Heart left ventricle (tissue), 16 donors: Measurements from ENCODE around the gene MLC1. TPM values are rescaled to one million over a fixed set of nuclear protein-coding genes. Genes with fewer than 3 reads are reported as not detected.

Source experiments
- ATAC-seq, 4 donors: fragments of 200-7000 bp; cut with Tn5 transposase; one replicate each; pipeline ENCODE4 v1.9.1; 2020 to 2022; ENCODE audit warnings: moderate library complexity in 4 of 4, mild to moderate bottlenecking in 3 of 4, moderate number of reproducible peaks in 1 of 4
- DNase-seq, 5 donors: peaks; one replicate each; pipeline ENCODE4 v3.0.0-alpha.2; 2020
- H3K27ac ChIP-seq, 12 donors: fragments of 200-600 bp; sonication (generic) in 4 of 12; one replicate each; pipeline versions ENCODE4 v1.5.0 to v1.8.0; 2016 to 2022; ENCODE audit warnings: mild to moderate bottlenecking in 2 of 12
- H3K27me3 ChIP-seq, 9 donors: fragments of 200-600 bp; sonication (generic) in 2 of 9; one replicate each; pipeline versions ENCODE4 v1.5.1 to v1.8.0; 2016 to 2022; ENCODE audit warnings: mild to moderate bottlenecking in 3 of 9
- H3K36me3 ChIP-seq, 9 donors: fragments of 200-600 bp; sonication (generic) in 2 of 9; one replicate each; pipeline versions ENCODE4 v1.5.0 to v1.8.0; 2018 to 2022; ENCODE audit warnings: mild to moderate bottlenecking in 2 of 9
- H3K4me1 ChIP-seq, 12 donors: fragments of 200-600 bp; sonication (generic) in 4 of 12; one replicate each; pipeline versions ENCODE4 v1.5.0 to v1.8.0; 2016 to 2022; ENCODE audit warnings: mild to moderate bottlenecking in 3 of 12
- H3K4me3 ChIP-seq, 12 donors: fragments of 200-600 bp; sonication (generic) in 4 of 12; one replicate each; pipeline versions ENCODE4 v1.5.0 to v1.8.0; 2017 to 2022; ENCODE audit warnings: mild to moderate bottlenecking in 9 of 12, moderate library complexity in 4 of 12
- H3K9me3 ChIP-seq, 12 donors: fragments of 200-600 bp; sonication (generic) in 4 of 12; one replicate each; pipeline versions ENCODE4 v1.5.0 to v1.8.0; 2016 to 2022; ENCODE audit warnings: mild to moderate bottlenecking in 1 of 12
- POLR2A ChIP-seq, 2 donors: fragments of 450-650 bp; IDR thresholded peaks; one replicate each; pipeline ENCODE4 v1.6.1; 2017; ENCODE audit warnings: antibody characterized with exemption in 2 of 2, mild to moderate bottlenecking in 2 of 2, moderate library complexity in 2 of 2
- WGBS, 4 donors: extraction: QIAGEN DNeasy Blood & Tissue Kit in 2 of 4; methylation state at CpG; one replicate each; pipeline versions ENCODE4 v1.1.5 to v1.1.7; 2013 to 2018; 5-methylcytosine and 5-hydroxymethylcytosine counted together
- intact Hi-C, 10 donors: fragments of 100-400 bp; cut with DNase I; formaldehyde crosslinking; loops; one replicate each; pipeline versions ENCODE4 v1.11.1 to v1.14.2; 2022
- polyA plus RNA-seq, 2 donors: library from polyadenylated mRNA; stranded (reverse); fragments of 200-250 nt; gene quantifications; one replicate each; pipeline ENCODE4 v1.2.3, GENCODE V29; 2013
- total RNA-seq, 9 donors: library from RNA; depleted of rRNA in 2 of 9; stranded (reverse); fragments of >200 nt in 2 of 9; fragmentation: NEBNext Ultra II Directional in 3 of 9; extraction: Animal tissue kit (Norgen Biotek cat#: 25700) in 3 of 9; gene quantifications; one replicate each; pipeline versions ENCODE4 v1.1.0 to v1.2.4, GENCODE V29; 2016 to 2023
- TF ChIP-seq, protein P1 (sequence below), 12 donors: fragments of 200-600 bp; sonication (generic) in 4 of 12; IDR thresholded peaks; one replicate each; pipeline versions ENCODE4 v1.5.0 to v1.8.0; 2018 to 2022; ENCODE audit warnings: antibody characterized with exemption in 12 of 12, mild to moderate bottlenecking in 5 of 12
- donor health status: ischemic (EF 13 %, LVEDD 7.1; RV severe dilation, severe dysfunction).
- donor health status: healthy with polysubstance abuse.
- donor health status: DM: no; HTN: yes; CAD: no.
- donor health status: DM: no; HTN: no; CAD: no.
- donor health status: ischemic (EF 25% LVEDD 6.9; RV normal size, moderate dysfunction).
- donor health status: ischemic (EF 25% LVEDD 5.7; RV mildly dilated, moderate dysfunction).
- donor health status: healthy.
- donor health status: DM: yes; HTN: yes; CAD: no.
- donor health status: ischemic (EF 35%, LVEDD 5.7; RV mildly dilated, moderate dysfunction).
- donor health status: nonischemic (EF 11% LVEDD 7.7; RV severe dilation, severe dysfunction).
- donor health status: DM: yes; HTN: yes; CAD: no.
- donor health status: PGD.
- donor health status: ischemic (EF 29% LVEDD 5.4; RV normal size, mild dysfunction).
- donor health status: nonischemic (EF 23%, LVEDD 6.1; RV moderate dilation, normal function).

The MLC1 gene
- total and polyA plus RNA-seq, 11 donors = 0.03 to 0.80 (median 0.15) TPM; not detected in 5

DNA sequence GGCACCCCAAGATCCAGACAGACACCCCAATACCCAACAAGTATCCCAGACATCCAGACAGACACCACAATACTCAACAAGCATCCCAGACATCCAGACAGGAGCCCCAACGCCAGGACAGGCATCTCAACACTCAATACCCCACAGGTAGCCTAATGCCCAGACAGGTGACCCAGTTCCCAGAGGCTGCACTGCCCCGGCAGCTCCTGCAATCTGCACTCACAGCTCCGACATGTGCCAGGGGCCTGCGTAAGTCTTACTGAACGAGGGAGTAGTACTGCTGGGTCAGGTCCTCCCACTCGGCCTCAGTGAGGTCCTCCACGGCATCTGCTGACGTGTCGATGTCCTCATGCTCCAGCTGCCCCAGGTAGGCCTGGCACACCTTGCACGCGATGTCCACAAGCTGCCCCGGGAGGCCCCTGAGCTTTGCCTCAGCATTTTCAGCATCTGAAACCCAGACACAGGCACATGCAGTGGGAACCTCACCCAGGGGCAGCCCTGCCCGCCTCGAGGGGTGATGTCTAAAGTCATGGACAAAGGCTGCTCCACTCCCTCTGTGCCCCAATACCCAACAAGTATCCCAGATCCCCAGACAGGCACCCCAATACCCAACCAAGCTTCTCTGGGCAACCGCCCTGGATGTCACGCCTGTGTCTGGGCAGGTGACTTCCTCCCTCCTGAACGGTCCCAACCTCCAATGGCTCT lies 43.7 kb downstream of the MLC1 start:
- Histone ChIP-seq H3K4me1 (no peaks in the 10 kb centered on the region), H3K27ac (no peak overlapping the region), H3K9me3 (peaks cover 0 to 16% (median 3%) of the 10 kb centered on the region in 12 donors), H3K36me3 (no peaks in the 10 kb centered on the region), H3K27me3 (peaks cover 0 to 8% (median 0%) of the 10 kb centered on the region in 9 donors), H3K4me3 (no peak overlapping the region)
- no peak for DNase-seq
- 76 to 79% (median 78%) methylated on average over 9 to 17 of the region's 17 CpGs for WGBS, 4 donors
- TF ChIP-seq, protein P1, sequence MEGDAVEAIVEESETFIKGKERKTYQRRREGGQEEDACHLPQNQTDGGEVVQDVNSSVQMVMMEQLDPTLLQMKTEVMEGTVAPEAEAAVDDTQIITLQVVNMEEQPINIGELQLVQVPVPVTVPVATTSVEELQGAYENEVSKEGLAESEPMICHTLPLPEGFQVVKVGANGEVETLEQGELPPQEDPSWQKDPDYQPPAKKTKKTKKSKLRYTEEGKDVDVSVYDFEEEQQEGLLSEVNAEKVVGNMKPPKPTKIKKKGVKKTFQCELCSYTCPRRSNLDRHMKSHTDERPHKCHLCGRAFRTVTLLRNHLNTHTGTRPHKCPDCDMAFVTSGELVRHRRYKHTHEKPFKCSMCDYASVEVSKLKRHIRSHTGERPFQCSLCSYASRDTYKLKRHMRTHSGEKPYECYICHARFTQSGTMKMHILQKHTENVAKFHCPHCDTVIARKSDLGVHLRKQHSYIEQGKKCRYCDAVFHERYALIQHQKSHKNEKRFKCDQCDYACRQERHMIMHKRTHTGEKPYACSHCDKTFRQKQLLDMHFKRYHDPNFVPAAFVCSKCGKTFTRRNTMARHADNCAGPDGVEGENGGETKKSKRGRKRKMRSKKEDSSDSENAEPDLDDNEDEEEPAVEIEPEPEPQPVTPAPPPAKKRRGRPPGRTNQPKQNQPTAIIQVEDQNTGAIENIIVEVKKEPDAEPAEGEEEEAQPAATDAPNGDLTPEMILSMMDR (IDR thresholded peaks at IDR 0.05) = no peak
- no peak for TF ChIP-seq POLR2A (IDR thresholded peaks at IDR 0.05)
- ATAC-seq = no peak
- intact Hi-C loops = no loop called here

DNA sequence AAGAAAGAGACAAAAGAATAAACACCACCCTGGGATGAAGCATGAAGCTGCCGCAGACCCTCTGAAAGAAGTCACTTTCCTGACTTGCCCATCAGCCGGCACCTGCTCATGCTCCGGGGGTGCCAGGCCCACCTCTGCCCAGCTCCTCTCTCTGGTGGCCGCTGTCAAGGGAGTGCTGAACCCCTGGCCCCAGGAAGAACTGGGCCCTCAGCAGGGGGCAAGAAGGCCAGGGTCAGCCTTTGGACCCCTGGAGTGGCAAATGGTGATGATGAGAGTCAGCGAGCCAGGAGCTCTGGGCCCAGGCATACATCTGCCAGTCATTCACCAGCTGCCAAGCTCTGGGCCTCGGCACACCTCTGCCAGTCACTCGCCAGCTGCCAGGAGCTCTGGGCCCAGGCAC lies 44.5 kb downstream of the MLC1 start:
- Histone ChIP-seq H3K4me3 (no peak overlapping the region), H3K36me3 (no peaks in the 10 kb centered on the region), H3K27me3 (peaks cover 0 to 3% (median 0%) of the 10 kb centered on the region in 9 donors), H3K9me3 (peaks cover 0 to 16% (median 3%) of the 10 kb centered on the region in 12 donors), H3K27ac (no peak overlapping the region), H3K4me1 (no peaks in the 10 kb centered on the region)
- TF ChIP-seq, protein P1 (IDR thresholded peaks at IDR 0.05) = no peak
- no peak for TF ChIP-seq POLR2A (IDR thresholded peaks at IDR 0.05)
- no peak for ATAC-seq
- WGBS, 4 donors = 83 to 94% (median 92%) methylated on average over 4 to 7 of the region's 7 CpGs
- intact Hi-C loops = no loop called here
- no peak for DNase-seq

DNA sequence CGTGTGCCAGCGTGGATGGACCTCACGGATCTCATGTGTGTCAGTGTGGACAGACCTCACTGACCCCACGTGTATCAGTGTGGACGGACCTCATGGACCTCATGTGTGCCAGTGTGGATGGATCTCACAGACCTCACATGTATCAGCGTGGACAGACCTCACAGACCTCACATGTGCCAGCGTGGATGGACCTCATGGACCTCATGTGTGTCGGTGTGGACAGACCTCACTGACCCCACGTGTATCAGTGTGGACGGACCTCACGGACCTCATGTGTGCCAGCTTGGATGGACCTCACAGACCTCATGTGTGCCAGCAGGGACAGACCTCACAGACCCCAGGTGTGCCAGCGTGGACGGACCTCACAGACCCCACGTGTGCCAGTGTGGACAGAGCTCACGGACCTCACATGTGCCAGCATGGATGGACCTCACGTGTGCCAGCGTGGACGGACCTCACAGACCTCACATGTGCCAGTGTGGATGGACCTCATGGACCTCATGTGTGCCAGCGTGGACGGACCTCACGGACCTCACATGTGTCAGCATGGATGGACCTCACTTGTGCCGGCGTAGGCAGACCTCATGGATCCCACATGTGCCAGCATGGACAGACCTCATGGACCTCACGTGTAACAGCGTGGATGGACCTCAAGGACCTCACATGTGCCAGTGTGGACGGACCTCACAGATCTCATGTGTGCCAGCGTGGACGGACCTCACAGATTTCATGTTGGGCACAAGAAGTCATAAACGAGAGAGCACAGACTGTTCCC lies 45.4 kb downstream of the MLC1 start:
- Histone ChIP-seq H3K4me3 (no peak overlapping the region), H3K27ac (no peak overlapping the region), H3K36me3 (no peaks in the 10 kb centered on the region), H3K9me3 (peaks cover 0 to 16% (median 3%) of the 10 kb centered on the region in 12 donors), H3K27me3 (peaks cover 0 to 6% (median 0%) of the 10 kb centered on the region in 9 donors), H3K4me1 (no peaks in the 10 kb centered on the region)
- no peak for ATAC-seq
- TF ChIP-seq POLR2A (IDR thresholded peaks at IDR 0.05) = no peak
- TF ChIP-seq, protein P1 (IDR thresholded peaks at IDR 0.05) = no peak
- no peak for DNase-seq
- intact Hi-C loops = loop anchor here in 3 of 10 donors (10.0 kb wide), 2 partner anchors 265 to 275 kb away; no protein-coding TSS in a partner anchor
- WGBS, 4 donors = 91 to 94% (median 92%) methylated on average over 25 to 29 of the region's 29 CpGs
